NOMO-1 treated with DMSO at 0.1 percent for 48 hours (cell line): Measurements from ENCODE around the gene CHML.

Experiments used
- DNase-seq: peaks from one replicate; lab custom pipeline; 2025; ENCODE audit not compliant: unreplicated experiment; lab: John Stamatoyannopoulos, UW

Gene CHML

DNA sequence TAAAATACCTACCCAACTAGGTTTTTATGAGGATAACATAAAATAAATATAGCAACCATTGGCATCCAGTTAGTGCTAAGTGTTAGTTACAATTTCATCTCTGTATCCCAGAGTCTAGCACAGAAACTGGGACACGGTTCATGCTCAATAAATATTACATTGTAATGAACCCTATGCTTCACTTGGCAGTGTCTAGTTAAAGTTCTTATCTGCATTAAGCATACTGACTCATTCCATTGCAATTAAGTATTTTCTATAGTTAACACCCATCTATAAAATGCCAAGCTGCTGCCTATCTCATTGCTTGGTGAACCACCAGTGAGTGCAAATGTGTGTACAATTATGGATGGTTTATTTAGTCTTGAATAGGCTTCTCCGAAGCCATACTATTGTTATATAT is 15.2 kb downstream of the CHML start:
- no peak for DNase-seq

DNA sequence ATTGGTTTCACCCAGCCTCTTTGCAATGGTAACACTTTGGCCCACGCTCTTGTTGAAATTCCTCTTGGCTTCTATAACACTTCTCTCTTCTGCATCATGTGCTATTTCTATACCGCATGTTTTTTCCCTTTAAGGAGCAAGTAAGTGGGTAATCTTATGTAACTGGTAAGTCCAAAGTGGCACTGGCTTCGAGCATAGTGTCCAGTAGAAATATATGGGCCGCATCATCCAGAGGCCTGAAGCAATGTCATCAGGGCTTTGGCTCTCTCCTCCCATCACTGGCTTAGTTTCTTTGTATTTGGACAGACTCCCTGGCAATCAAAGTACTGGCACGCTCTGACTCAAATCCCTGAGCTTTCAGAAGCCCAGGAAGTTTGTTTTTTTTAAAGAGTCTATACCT is 17.5 kb downstream of the CHML start:
- no peak for DNase-seq

DNA sequence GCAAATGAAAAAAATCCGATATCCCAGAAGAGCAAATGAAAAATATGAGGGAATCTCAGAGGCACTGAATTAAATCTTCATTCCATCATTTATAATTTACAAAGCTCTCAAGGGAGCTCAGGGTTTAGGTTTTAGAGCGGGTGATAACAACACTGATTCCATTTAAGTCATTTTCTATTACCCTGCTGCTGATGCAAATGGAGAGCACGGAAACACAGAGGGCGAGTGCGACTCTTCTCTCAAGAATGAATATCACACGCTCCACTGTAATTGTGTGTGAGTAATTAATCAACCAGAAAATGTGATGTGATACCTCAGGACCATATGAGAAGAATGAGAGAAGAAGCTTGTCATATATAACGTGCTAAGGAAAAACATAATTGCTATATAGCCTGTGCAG is 22.7 kb downstream of the CHML start:
- no peak for DNase-seq

DNA sequence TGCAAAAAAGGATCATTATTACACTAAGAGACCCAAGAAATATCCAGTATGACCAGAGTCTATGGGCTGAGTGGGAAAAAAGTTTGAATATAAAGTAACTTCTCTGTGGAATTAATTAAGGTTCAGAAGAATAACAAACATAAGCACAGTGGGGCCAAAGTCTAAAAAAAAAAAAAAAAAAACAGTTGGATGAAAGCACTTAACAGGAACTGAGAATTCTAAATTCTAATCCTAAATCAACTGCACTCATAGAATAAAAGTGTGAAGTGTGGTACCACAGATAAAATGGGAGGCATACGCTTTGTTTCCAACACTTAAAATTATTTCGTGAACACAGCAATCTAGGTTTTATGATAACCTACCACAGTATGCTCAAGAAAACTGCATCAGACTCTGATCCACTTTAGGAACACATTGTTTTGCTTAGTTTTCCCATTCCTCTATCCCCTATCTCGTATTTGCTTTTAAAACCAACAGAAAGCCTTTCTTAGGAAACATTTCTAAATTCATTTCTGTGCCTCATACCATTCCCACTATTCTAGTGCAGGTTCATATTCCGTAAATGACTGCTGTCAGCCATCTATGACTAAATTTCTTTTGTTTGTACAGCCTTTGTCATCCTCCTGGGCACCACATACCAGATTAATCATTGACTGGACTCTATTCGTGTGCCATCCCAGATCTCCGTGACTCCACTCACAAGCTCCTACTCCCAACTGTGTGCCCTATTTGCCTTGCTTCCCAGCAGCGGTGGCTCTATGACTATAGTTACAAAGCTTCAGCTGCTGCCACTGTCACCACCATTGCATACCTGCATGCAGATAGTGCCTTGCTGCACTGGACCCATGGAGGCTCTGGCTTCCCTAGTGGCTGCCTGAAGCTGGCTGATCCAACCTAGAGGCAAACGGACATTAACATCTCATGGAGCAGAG is 24.9 kb downstream of the CHML start:
- DNase-seq, result no peak

DNA sequence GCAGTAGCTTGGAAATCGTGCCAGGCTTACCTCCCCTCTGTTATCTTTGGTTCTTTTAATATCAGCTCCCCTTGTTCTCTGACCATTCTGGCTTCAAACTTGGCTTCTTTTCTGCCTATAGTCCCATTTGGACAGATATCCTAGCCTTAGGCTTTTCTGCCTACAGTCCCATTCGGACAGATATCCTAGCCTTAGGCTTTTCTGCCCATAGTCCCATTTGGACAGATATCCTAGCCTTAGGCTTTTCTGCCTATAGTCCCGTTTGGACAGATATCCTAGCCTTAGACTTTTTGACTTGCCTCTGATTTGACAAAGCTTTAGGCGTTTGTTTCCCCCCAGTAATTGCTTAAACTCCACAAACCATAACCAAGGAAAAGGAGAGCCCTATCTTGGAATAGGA is 25.6 kb downstream of the CHML start:
- no peak for DNase-seq

DNA sequence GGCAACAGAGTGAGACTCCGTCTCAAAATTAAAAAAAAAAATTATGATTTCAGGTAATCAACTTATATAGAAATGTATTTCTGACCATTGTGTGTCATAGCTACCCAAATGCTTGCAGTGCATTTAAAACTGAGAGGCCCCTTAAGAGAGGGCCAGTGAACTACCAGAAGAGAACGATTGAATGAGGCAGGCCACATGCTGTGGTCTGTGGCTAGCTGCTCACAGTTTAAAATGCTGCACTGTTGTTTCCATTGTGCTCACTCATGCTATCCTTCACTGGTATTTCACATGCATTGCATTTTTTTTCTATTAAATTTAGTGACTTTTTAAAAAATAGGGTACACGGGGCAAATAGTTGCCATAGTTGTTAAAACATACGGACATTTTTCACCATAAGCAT is 26.0 kb downstream of the CHML start:
- no peak for DNase-seq

DNA sequence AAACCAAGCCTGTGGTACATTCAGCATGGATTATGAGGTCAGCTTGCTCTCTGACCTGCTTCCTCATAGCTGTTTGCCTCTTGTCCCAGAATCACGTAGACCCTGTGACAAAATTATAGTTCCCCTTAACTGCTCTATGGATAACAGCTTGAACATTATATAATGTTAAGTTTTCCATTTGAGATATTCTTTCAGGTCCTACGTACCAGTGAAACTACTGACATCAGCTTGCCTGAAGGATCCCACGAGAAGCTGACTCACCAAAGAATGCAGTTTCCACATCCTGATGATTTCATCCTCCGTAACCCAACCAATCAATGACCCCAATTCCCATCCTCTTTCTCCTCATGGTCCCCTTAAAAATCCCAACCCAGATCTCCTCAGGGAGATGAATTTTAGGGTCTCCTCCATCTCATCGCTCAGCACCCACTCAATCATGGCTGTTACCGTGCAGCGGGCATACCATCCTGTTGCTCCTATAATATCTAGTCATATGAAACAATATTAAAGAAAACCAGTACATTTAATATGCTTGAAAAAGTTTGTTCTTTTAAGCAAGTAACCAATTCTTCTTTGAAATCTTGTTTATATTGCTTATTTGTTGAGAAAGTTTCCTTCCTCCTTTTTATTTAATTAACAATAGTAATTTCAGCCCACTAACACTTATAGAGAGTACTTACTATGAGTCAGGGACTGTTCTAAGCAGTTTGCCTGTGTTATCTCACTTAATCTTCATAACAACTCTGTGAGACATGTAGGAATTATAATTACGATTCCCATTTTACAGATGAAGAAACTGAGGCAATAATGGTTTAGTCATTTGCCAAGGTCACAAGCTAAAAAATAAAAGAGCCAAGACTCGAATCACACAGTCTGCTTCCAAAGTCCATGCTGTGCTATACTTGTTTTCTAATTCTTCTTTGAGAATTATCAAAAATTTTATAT is 27.4 kb downstream of the CHML start:
- no peak for DNase-seq

DNA sequence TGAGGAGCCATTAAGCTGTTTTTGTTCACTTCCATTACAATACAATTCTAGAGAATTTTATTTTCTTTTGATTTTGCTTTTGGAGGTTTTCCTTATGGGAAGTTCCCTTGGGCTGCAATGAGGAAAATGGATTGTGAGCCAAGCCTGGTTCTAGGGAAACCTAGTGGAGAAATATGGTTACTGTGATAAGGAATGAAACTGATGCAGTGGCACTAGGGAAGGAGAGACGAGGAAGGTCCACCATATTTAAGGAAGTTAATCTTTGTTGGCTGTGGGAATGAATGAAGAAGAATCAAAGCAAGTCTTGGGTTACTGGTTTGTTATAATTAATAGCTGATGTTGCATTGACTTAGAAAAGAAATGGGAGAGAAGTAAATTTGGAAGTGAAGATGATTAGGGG is 28.4 kb downstream of the CHML start:
- DNase-seq, result no peak

DNA sequence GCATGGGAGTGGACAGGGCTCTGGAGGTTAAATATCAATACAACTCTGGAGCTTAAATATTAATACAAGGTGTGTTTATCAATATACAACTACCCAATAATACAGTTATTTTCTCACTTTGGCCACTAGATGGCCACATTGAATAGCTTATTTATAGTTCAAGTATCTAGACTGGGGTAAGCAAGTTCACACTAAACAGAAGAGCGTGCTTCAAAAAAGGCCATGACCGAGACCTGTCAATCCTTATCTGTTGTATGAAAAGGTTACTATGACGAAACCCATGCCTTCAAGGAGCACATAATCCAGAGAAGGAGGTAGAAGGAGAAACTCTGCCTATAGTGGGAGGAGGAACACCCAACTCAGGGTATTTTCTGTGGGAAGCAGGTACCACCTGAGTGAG is 29.1 kb downstream of the CHML start:
- DNase-seq, result peak; percentile 58

DNA sequence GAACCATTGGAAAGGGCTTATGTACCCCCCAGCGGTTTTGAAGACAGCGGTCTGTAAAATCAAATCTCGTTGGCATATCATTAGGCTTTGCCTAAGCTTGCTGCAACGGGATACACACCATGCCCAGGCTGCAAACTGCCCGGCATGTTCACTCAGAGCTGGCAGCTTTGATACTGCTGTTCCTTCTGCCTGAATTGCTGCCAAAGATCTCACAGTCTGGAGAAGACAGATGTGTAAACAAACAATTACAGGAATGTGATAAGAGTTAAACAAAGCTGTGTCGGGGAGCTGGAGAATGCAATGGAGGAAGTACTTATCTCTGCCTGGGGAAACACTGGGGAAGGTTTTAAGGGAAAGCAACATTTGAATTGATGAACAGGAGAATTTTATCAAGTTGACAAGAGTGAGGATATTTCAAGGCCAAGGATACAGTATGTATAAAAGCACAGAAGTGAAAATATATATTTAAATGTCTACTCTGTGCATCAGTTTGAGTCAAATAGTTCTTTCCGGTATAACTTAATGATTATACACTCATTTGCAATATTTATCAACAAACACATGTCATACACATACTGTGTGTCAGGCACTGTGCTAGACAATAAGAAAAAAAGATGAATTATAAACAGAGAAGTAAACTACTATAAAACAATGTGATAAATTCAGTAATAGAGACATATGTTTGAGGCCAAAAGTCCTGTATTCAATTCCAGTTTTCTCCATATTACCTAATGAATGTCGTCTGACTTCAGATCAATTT is 29.9 kb downstream of the CHML start:
- no peak for DNase-seq

DNA sequence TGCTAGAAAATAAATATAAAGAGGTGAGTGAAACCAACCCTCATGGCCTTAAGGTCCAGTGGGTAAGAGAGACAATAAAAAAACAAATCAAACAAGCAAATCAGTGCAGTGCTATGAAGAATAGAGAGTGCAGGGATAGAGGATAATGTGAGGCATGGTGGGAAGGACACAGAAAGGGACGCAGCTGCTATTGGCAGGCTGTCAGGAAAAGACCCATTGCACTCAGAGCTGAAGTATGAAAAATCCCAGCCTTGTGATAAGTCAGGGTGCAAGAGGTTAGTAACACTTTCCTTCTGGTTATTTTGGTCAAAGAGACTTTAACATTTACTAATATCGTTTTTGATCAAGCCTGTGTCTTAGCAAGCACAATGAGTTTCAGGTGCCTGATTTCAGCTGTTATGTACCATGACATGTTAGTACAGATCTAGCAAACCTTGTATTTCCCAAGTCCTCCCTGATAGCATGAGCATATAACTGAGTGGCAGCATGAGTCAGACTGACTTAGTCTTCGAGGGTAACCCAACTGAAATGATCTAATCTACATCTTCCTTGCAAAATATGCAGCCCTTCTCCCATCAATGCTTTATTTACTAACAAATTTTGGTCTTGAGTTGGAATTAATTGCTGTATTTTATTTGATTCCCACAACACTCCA is 31.7 kb downstream of the CHML start:
- no peak for DNase-seq

DNA sequence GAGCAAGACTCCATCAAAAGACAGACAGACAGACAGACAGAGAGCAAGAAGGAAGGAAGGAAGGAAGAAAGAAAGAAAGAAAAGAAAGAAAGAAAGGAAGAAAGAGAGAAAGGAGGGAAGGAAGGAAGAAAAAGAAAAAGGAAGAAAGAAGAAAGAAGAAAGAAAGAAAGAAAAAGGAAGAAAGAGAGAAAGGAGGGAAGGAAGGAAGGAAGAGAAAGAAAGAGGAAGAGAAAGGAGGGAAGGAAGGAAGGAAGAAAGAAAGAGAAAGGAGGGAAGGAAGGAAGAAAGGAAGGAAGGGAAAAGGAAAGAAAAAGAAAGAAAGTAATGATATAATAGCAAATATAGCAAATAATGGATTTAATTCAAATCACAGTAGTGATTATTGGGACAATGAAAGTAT is 32.7 kb downstream of the CHML start:
- no peak for DNase-seq

DNA sequence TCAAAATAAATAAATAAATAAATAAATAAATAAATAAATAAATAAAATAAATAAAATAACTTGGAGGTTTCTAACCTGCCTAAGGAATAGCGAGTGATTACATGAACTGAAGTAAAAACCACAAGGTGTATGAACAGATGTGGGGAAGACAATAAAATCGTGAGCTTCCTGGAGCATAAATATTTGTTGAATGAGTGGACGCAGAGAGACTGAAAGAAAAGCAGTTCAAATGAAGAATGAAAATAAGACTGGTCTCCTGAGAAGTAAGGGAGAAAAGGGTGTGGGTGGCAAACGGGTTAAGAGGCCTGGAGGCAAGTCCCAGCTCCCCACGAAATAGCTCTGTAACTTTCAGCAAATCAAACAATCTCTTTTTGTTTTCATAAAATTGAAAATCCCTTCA is 33.6 kb downstream of the CHML start:
- no peak for DNase-seq

DNA sequence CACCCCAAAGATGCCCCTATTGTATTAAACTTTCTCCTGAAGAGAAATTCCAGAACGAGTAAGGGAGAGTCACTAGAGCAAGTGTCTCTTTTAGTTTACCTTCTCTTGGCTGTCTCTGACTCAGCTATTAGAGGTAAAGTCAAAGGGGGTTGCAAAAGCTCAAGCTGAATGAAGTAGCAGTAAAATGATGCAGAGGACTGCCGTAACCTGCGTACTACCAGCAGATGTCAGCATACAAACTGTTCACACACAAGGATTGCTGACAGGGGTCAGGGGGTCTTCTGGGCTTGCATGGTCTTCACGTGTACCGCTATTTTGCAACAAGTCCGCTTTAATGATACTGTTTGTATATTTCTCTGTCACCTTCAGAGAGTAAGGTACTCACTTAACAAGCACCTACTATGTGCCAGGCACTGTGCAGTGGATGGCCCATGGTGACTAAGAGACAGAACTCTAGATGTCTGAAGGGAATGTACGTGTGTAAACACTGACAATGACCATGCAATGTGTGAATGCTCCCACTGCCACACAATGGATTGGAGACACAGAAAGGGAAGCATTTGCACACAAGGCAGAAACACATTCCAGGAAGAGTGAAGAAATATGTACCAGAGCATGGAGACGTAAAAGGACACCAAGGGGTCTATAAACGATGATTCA is 34.9 kb downstream of the CHML start:
- DNase-seq, result no peak

DNA sequence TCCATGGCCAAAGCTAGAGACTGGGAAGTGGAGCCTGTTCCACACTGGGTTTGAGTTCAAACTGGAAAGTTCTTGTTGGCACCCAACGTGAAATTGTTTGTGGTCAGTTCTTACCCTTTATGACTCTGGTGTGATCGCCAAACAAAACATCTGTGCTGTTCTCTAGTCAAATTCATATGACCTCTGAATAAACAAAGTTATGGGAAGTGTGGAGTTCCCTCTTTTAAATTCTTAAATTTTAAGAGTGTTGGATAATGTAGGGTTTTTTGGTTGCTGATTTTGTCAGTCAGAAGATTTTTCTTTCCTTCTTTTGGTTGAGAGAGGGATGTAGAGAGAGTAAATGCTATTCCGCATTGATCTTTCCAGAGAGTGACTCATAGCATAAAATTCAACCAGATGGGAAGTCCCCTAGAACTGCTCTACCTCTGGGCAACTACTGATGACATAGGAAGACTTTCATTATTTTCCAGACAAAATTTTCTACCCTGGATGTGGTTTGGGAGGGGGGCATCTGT is 36.4 kb downstream of the CHML start:
- no peak for DNase-seq

DNA sequence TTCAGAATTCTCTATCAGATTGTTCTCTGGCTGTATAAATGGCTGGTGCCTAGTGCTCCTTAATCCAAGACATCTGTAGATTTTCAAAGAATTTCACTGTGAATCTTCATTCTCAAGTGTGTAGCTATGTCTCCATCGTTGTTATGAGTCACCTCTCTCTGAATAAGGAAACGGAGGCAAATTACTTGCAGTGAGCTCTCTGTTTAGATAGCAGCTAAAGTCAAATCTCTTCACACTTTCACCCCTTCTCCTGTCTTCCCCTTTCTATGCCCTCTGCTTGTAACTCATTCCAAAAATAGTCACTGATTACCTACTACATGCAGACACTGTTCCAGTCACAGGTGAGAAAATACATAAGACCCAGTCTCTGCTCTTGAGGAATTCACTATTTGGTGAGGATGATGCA is 39.7 kb downstream of the CHML start:
- DNase-seq, result peak; percentile 73

DNA sequence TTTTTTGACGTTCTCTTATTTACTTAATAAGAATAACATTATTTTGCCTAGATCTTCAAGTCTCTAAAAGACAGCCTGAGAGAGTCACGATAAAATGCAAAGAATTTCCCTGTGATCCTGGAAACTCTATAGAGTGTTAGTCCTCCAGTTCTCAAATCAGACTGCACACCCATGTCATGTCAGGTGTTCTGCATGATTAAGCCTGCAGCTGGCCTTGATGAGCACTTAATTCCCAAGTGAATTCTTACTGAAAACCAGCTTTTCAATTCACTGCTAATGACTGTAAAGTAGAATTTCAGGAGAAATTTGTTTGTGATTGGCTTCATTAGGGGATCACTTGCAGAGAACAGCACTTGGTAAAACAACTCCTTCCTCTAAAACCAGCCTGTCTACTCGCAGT is 41.9 kb downstream of the CHML start:
- DNase-seq, result no peak

DNA sequence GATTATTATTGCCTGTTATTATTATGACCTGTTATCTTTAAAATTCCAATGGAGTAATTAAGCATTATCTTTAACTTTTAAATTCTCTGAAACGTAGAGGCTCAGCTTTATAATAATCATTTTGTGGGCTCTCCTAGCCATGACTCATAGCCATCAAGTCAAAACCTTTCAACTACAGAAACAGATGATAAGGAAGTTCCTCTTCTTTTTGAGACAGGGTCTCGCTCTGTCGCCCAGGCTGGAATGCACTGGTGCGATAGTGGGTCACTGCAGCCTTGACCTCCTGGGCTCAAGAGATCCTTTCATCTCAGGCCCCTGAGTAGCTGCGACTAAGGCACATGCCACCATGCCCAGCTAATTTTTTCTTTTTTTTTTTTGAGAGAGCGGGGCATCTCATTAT is 43.5 kb downstream of the CHML start:
- DNase-seq, result peak; percentile 20

DNA sequence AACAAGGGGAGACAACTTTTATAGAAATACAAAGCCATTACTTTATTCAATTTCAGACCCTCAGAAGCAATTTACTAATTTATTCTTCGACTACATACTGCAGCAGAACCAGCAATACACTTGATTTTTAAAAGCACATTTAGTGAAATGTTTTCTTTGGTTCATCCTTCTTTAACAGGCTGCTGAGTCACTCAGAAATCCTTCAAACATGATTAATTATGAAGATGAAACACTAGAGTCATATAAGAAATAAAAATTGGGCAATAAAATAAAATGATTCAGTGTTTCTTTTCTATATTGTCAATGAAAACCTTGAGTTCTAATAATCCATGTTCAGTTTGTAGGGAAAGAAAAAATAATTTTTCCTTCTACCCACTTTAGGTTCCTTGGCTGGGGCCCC is 47.0 kb downstream of the CHML start:
- DNase-seq, result no peak
